NCI-H524 treated with DMSO at 0.1 percent for 48 hours (cell line): ENCODE measurements around the gene KRT84.

Experiments
- DNase-seq: peaks from one replicate; lab custom pipeline; 2025; lab: John Stamatoyannopoulos, UW

KRT84 gene

DNA sequence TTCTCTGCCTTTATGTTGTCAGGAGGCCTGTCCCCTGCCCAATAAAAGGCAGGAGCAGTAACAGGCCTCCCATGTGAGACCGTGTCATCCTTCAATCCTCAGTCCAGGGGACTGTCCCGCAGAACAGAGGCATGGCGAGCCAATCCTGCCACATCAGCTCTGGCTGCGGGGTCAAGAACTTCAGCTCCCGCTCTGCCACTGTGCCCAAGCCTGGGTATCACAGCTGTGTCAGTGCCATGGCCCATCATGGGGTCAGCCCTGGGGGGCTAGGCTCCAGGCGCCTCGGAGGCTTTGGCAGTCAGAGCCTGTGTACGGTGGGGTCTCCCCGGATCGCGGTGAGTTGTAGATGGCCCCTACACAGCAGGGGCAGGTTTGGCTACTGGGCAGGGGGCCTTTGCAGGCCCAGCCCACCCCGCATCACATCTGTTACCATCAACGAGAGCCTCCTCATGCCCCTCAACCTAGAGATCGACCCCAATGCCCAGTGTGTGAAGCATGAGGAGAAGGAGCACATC, 44.3 kb downstream of the KRT84 start:
- no peak for DNase-seq

DNA sequence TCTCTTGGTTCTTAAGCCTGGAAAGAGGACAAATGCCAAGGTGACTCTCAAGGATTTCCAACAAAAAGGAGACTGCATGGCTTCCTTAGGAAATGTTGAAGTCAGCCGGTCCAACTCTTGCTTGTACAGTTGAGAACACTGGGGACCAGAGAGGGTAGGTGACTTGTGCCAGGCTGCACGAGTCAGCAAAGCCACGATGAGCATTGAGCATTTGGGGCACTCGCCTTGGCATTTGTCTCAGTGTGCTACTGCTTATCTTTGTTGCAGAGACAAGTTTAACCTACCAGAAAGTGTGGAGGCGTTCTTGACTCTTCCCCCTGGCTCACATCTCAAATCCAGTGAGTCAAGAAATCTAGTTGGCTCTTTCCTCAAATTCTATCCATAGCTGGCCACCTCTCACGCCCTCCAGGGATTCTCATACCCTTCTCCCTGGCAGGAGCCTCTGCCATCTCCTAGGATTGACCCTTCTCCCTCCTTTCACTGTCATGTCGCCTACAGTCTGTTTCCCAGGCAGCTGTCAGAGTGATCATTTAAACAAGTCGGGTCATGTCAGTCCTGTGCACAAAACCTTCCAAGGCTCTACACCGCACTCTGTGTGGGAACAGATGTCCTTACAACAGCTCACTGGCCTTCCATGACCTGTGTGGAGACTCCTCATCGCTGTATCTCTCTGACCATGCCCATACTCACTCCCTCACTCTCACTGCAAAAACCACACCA, 47.1 kb downstream of the KRT84 start:
- DNase-seq, result no peak

- no peak for DNase-seq
These were observed 48.4 kb downstream of the KRT84 start for GRCh38 chr12:52337054-52337453.

GRCh38 chr12:52336641-52337040, 48.8 kb downstream of the KRT84 start:
- DNase-seq, result no peak

DNA sequence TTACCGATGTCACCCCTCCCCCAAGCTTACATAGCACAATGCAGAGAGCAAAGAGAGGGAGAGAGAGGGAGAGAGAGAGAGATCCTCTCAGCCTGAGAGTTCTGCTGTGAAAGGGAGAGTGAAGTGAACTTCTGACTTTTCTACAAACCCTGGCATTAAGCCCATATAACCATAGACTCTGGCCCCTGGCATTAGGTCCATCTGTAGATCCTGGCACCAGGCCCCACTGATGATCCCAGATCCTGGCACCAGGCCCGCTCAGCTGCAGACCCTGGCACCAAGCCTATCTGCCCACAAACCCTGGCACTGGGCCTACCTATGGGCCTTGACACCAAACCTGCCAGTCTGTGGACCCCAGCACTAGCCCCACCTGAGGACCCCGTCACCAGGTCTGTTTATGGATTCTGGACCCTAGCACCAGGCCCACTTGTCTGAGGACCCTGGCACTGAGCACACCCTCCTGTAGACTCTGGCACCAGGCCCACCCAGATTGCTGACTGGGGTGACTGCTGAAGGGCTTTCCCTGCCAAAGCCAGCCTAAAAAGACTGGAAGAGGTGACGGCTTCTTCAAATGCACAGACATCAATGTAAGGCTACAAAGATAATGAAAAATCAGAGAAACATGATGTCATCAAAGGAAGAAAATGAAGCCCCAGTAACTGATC, 49.7 kb downstream of the KRT84 start:
- DNase-seq, result no peak

DNA sequence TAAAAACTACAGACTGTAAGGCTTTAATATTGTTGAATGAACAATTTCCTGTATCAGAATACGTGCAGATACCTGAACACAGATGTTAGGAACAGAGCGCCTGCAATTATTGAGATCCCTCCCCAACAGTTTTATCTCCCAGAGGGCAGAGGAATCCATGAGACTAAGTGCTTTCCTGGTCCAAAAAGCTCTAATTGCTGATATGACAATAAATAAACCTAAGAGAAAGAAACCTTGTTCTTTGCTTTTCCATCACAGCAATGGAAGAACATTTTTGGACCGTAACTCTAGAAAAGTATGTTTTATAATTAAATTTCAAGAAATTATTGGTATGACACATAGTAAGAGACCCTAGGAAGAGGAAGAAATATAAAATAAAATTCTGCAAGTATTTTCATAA, 51.3 kb downstream of the KRT84 start:
- DNase-seq, result no peak

GRCh38 chr12:52333321-52333720, 52.1 kb downstream of the KRT84 start:
- no peak for DNase-seq

GRCh38 chr12:52332381-52332780, 53.1 kb downstream of the KRT84 start:
- no peak for DNase-seq

GRCh38 chr12:52331833-52332232, 53.6 kb downstream of the KRT84 start:
- DNase-seq, result no peak

GRCh38 chr12:52331039-52331438, 54.4 kb downstream of the KRT84 start:
- no peak for DNase-seq

DNA sequence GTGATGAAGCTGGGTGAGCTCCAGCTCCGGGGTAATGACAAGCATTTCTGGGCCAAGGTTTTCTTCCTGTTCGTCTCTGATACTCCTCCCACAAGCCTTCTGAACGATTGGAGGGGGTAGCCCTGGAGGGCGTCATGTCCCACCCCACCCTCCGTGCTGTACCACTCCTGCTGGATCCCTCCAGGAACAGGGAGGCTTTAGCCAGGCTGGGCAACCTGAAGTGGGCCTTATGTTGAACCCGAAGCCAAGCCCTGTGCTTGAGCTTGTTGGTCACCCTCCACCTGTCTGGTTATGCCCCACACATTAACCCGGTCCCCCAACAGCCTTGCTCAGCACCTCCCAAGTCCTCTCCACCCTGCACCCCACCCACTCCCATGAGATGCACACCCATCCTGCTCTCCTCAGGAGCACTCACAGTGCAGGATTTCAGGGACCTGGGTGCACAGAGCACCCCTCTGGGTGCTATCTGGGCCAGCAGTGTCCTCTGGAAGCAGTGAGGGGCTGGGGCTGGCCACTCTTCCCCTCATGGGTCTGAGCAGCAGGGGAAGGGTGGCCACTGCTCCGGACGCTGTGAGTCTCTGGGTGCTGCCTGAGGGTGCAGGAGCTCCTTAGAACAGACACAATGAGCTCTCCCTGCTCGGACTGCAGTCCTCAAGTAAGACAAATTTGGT, 57.5 kb downstream of the KRT84 start:
- no peak for DNase-seq
